Gastrocnemius medialis (tissue), 4 donors: ENCODE results near the gene TGFBR3L. TPM values are rescaled to one million over a fixed set of nuclear protein-coding genes. Genes with fewer than 3 reads are reported as not detected.

Experiments
- ATAC-seq, 2 donors: fragments of 150-250 bp; one replicate each; pipeline ENCODE4 v1.9.1; 2016
- DNase-seq, 2 donors: peaks; one replicate each; pipeline ENCODE4 v3.0.0-alpha.2; 2019
- H3K27ac ChIP-seq, 4 donors: fragments of 200-600 bp; sonication (generic); 1 replicate in 1 of 4; 2 replicates in 3 of 4; pipeline ENCODE4 v1.5.1; 2016 to 2018; ENCODE audit warnings: mild to moderate bottlenecking in 2 of 4, moderate library complexity in 1 of 4
- H3K27me3 ChIP-seq, 3 donors: fragments of 200-600 bp; sonication (generic) in 2 of 3; 1 replicate in 1 of 3; 2 replicates in 2 of 3; pipeline versions ENCODE4 v1.5.1 to v1.6.0; 2016 to 2019; ENCODE audit warnings: mild to moderate bottlenecking in 1 of 3, moderate library complexity in 1 of 3
- H3K36me3 ChIP-seq, 2 donors: fragments of 200-600 bp; sonication (generic) in 1 of 2; one replicate each; pipeline ENCODE4 v1.5.1; 2017 to 2018
- H3K4me1 ChIP-seq, 2 donors: fragments of 200-600 bp; sonication (generic) in 1 of 2; one replicate each; pipeline ENCODE4 v1.5.1; 2016 to 2017; ENCODE audit warnings: mild to moderate bottlenecking in 2 of 2
- H3K4me3 ChIP-seq, 4 donors: fragments of 200-600 bp; sonication (generic) in 3 of 4; 1 replicate in 1 of 4; 2 replicates in 3 of 4; pipeline ENCODE4 v1.5.1; 2016 to 2019; ENCODE audit warnings: mild to moderate bottlenecking in 2 of 4
- H3K9me3 ChIP-seq, 3 donors: fragments of 200-600 bp; sonication (generic) in 2 of 3; 1 replicate in 1 of 3; 2 replicates in 2 of 3; pipeline ENCODE4 v1.5.1; 2016 to 2019
- CTCF ChIP-seq, 5 experiments: fragments of 450-650 bp in 3 of 5; fragments of 200-600 bp in 2 of 5; sonication (generic) in 2 of 5; IDR thresholded peaks in 4 of 5; conservative IDR thresholded peaks in 1 of 5; 1 replicate in 4 of 5; 2 replicates in 1 of 5; pipeline ENCODE4 v1.5.1; 2016 to 2019; ENCODE audit warnings: antibody characterized with exemption in 5 of 5, mild to moderate bottlenecking in 3 of 5, moderate library complexity in 3 of 5
- POLR2A ChIP-seq, 2 donors: fragments of 450-650 bp; IDR thresholded peaks; one replicate each; pipeline ENCODE4 v1.6.1; 2017; ENCODE audit warnings: antibody characterized with exemption in 2 of 2, mild to moderate bottlenecking in 2 of 2, moderate library complexity in 2 of 2
- in situ Hi-C, 4 donors: fragments of 200-750 bp; cut with MboI; loops; one replicate each; pipeline versions ENCODE4 v1.15.0 to v1.8.0; 2017; ENCODE audit warnings: low sequenced_read_pairs in 4 of 4
- intact Hi-C: fragments of 100-400 bp; cut with DNase I; formaldehyde crosslinking; loops from one replicate; pipeline ENCODE4 v1.15.1; 2023; ENCODE audit warnings: low total_unique reads
- total RNA-seq, 4 donors: library from RNA; depleted of rRNA; stranded (reverse); fragments of >200 nt; gene quantifications; one replicate each; pipeline versions ENCODE4 v1.1.0 to v1.2.3, GENCODE V29; 2016

TGFBR3L gene
- total RNA-seq, 4 donors from 2014 or later = 0.62 to 2.6 (median 1.5) TPM; not detected in 1

- ATAC-seq (no peak), DNase-seq (no peak)
- no peak overlapping the region for H3K4me3 ChIP-seq
- peaks cover 0 to 57% of the 10 kb centered on the region in 2 donors for H3K36me3 ChIP-seq
- no peaks in the 10 kb centered on the region for H3K9me3 ChIP-seq
- intact Hi-C loops = no loop called here
- H3K27ac ChIP-seq = no peak overlapping the region
- in situ Hi-C loops = no loop called here
- no peaks in the 10 kb centered on the region for H3K4me1 ChIP-seq
- no peaks in the 10 kb centered on the region for H3K27me3 ChIP-seq
- TF ChIP-seq POLR2A (IDR thresholded peaks at IDR 0.05) = no peak
- TF ChIP-seq CTCF (IDR thresholded peaks at IDR 0.05 in 4 of 5, conservative IDR thresholded peaks at IDR 0.05 in 1 of 5) = no peak
Measured at GRCh38 chr19:7962644-7963268, 48.1 kb downstream of the TGFBR3L start.

GRCh38 chr19:7963566-7963965, 48.9 kb downstream of the TGFBR3L start:
- in situ Hi-C loops = no loop called here
- intact Hi-C loops = no loop called here
- ATAC-seq (no peak), DNase-seq (no peak)
- no peak overlapping the region for H3K4me3 ChIP-seq
- H3K27me3 ChIP-seq = no peaks in the 10 kb centered on the region
- no peaks in the 10 kb centered on the region for H3K4me1 ChIP-seq
- TF ChIP-seq CTCF (IDR thresholded peaks at IDR 0.05 in 4 of 5, conservative IDR thresholded peaks at IDR 0.05 in 1 of 5) (no peak), POLR2A (IDR thresholded peaks at IDR 0.05) (no peak)
- H3K9me3 ChIP-seq = no peaks in the 10 kb centered on the region
- peaks cover 0 to 58% of the 10 kb centered on the region in 2 donors for H3K36me3 ChIP-seq
- H3K27ac ChIP-seq = no peak overlapping the region

GRCh38 chr19:7965259-7965841, 50.7 kb downstream of the TGFBR3L start:
- TF ChIP-seq CTCF (IDR thresholded peaks at IDR 0.05 in 4 of 5, conservative IDR thresholded peaks at IDR 0.05 in 1 of 5) (no peak), POLR2A (IDR thresholded peaks at IDR 0.05) (no peak)
- Histone ChIP-seq H3K4me3 (no peak overlapping the region), H3K27ac (peak overlapping the region in 1 of 4 donors; percentile 20), H3K36me3 (peaks cover 0 to 56% of the 10 kb centered on the region in 2 donors), H3K4me1 (no peaks in the 10 kb centered on the region), H3K27me3 (no peaks in the 10 kb centered on the region), H3K9me3 (no peaks in the 10 kb centered on the region)
- in situ Hi-C loops = no loop called here
- DNase-seq = no peak
- intact Hi-C loops = no loop called here
- ATAC-seq = no peak

- Histone ChIP-seq H3K27me3 (no peaks in the 10 kb centered on the region), H3K9me3 (no peaks in the 10 kb centered on the region), H3K4me1 (no peaks in the 10 kb centered on the region), H3K4me3 (no peak overlapping the region), H3K36me3 (peaks cover 0 to 48% of the 10 kb centered on the region in 2 donors), H3K27ac (peak overlapping the region in 1 of 4 donors; percentile 20)
- no peak for DNase-seq
- no peak for TF ChIP-seq CTCF (IDR thresholded peaks at IDR 0.05 in 4 of 5, conservative IDR thresholded peaks at IDR 0.05 in 1 of 5)
- TF ChIP-seq POLR2A (IDR thresholded peaks at IDR 0.05) = no peak
- no peak for ATAC-seq
- in situ Hi-C loops (no loop called here), intact Hi-C loops (no loop called here)
Measured at GRCh38 chr19:7965921-7966665, 51.5 kb downstream of the TGFBR3L start.
